HG02623 (cell line): ENCODE results near the gene RALGAPB.

ENCODE experiments used
- ATAC-seq: cut with Tn5 transposase; IDR thresholded peaks from one replicate; pipeline ENCODE4 v1.9.1; 2021; ENCODE audit warnings: moderate library complexity; ENCODE audit not compliant: unreplicated experiment

RALGAPB gene

DNA sequence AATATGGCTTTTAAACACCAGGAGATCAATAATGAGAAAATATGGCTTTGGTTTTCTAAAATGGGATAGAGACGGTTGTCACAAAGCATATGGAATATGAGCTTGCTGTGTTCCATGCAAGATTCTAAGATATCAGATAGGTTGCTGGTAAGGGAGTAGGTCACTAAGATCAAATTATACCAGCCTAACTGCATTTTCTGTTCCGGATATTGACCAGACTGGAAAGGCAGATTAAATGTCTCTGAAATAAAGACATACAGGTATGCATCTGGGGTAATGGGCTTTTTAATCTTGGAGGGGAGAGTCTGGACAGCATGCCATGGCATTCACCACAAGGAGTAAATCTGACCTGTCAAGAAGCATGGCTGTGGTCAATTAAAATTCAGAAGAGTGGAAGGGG, 73.1 kb downstream of the RALGAPB start:
- ATAC-seq = no peak

DNA sequence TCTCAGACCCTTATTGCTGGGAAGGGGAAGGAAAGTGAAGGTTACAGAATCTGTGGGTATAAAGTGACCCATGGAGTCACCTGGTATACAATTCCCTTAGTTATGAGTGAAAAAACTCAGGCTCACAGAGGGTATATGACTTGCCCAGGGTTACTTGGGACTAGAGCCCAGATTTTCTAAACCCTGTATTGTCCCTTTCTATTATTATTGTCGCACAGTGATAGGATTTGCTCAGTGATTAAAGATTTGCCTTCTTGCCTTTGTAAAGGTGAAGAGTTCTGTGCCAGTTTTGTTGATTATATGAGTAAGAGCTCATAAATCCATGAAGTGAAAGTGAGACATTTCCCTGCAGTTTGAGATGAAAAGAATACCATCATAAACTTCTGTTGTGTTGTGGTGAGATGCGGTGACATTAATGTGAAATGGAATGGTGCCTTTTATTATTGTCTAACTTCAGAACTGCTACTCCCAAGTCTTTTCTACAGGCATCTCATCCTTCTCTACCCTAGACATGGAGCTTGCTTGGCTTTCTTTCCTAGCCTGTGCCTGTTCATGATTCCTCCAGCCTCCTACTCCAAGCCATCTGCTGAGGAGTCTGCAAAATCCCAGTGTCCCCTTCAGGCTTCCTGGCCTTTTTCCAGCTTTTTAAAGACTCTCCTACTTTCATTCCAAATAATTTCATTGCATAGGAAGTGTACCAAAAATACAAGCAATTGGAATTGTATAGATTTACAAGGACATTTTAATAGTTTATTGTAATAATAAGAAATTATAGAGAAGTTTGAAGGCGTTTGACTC, 74.8 kb downstream of the RALGAPB start:
- no peak for ATAC-seq

GRCh38 chr20:38548356-38549083, 75.9 kb downstream of the RALGAPB start:
- no peak for ATAC-seq

DNA sequence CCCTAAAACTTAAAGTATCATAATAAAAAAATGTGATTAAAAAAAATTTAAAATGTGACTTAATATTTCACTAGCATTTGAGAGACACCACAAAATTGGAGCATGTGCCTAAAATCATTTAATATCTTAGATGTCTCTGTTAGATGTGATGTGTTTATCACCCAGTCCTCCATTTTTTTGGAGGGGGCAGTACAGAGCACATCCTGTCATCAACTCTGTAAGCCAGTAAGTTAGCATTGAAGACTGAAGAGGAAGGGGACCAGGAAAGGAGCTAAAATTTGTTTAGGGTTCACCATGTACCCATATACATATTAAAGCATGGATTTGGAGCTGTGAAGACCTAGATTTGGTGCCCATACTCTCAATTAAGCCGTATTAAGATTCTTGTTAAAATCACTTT, 77.6 kb downstream of the RALGAPB start:
- no peak for ATAC-seq

DNA sequence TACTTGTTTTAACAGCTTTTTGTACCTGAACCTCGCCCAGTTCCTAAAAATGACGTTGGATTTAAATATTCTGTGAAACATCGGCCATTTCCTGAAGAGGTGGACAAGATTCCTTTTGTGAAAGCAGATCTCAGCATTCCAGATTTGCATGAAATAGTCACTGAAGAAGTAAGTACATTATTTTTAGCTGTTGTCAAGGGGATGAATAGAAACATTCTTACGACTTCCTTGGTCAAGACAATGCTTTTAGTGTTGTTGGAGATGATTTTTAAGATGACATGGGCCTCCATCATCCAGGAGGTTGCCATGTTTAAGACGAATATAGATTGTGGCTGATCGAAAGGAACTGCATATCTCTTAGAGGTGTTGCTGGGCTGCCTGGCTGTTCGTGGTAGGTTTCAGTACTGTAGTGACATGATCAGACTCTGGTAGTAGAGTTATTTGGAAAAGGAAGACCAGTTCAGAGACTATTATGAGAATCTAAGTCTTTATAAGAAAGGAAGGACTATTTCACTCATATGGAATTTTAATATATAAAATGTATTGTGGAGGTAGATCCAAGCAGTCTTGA, 78.5 kb downstream of the RALGAPB start:
- no peak for ATAC-seq

GRCh38 chr20:38554986-38555385, 82.3 kb downstream of the RALGAPB start:
- ATAC-seq = no peak

GRCh38 chr20:38555395-38555794, 82.8 kb downstream of the RALGAPB start:
- no peak for ATAC-seq

GRCh38 chr20:38557174-38557573, 84.5 kb downstream of the RALGAPB start:
- ATAC-seq = no peak

- no peak for ATAC-seq
Observed at GRCh38 chr20:38558596-38559360, 86.1 kb downstream of the RALGAPB start.

- no peak for ATAC-seq
Observed at GRCh38 chr20:38559764-38560163, 87.1 kb downstream of the RALGAPB start.

- no peak for ATAC-seq
Observed at GRCh38 chr20:38563802-38564431, 91.3 kb downstream of the RALGAPB start.

DNA sequence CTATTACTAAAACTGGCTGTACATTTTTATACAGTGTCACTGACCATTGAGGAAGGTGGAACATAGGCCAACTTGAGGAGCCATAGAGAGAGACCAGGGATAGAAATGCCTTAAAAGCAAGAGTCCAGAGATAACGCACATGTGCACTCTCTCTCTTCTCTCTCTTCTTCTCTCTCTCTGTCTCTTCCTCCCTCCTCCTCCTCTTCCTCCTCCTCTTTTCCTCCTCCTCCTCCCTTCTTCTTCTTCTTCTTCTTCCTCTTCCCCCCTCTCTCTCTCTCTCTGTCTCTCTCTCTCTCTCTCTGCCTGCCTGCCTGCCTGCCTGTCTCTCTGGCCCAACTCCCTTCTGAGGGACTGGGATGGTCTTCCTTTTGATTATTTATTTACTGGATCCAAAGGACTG, 92.0 kb downstream of the RALGAPB start:
- ATAC-seq = no peak

DNA sequence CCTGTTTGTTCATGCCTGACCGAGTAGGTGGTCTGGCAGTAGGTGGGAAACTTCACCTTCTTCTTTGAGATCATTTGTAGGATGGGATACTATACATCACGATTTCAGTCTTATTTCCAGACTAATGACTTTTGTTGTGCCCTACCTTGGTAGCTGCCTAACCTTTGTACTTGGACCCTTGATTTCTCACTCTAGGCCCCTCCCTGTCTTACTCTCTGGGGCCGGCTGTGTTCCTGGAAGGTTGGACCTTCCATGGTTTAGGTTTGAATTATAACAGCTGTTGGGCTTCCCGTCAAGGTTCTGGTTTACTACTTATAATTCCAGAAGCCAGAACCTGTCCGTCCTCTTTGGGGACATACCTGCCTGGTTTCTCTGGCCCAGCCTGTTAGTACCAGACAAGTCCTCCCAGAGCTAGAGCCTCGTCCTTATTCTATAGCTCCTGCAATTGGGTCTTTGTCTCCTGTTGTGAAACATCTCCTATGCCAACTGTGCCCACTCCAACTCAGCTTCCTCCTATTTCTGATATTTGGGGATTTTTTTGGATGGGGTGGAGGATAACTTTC, 93.5 kb downstream of the RALGAPB start:
- no peak for ATAC-seq

DNA sequence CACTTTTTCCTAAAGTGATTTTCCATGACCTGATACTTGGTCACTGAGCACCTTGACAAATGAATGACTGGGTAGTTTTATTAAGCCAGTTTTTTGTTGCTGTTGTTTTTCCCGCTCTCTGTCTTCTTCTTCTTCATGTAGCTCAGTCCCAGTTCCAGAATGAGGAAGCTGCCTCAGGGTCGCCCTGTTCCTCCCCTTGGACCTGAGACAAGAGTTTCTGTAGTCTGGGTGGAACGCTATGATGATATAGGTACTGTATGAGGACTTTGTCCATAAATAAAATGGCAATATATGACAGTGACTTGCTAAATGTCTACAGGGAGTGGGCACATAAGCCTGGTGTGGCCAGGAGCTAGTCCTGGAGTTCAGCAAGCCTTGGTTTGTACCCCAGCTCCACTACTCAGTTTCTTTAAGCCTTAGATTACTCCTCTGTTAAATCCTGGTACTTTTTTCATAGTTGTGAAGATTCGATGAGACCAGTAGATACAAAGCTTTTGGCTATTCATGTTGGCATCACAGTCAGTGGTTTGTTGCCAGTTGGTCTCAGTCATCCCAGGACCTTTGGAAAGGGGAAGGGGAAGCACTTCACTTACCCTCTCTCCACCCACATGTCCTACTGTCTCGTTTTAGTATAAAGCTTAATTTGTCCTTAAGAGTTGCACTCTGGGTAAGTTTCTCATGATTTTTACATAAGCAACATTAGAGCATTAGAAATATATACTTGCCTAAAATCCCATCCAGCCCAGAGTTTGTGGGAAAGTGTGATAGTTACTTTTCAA, 97.3 kb downstream of the RALGAPB start:
- no peak for ATAC-seq

DNA sequence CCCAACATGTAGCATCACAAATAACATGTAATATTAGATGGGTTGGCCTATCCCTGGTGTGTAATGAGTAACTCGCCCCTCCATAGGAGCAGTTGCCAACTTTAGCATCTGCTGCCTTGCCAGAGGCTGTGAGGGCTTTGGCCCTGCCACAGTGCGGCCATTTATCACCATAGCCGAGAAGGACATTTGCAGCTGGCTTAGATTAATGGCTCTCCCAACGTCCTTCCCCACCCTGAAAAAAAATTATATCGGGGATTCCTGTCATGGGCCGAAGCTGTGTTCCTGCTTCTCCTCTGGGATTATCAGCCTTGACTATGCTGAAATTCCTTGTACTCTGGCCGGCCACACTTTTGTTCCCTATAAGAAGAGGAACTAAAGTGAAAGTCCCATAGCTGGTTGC, 100.8 kb downstream of the RALGAPB start:
- ATAC-seq = no peak

- ATAC-seq = no peak
Observed at GRCh38 chr20:38579219-38579910, 106.7 kb downstream of the RALGAPB start.

DNA sequence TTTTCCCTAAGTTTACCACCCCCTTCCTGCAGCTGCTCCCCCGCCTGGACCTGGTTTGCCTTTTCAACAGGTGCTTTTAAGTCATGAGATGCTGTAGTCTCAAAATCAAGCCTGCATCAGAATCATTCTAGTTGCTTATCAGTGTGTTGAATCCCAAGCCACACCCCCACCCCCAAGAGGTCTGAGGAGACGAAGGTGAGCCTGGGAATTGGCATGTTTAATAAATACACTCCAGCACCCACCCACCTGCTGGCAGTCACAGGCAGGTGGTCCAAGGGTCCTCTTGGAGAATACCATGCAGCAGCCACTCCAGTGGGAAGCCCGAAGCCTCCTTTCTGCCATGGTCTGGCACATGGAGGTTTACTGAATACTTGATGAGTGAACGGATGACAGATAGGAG, 107.3 kb downstream of the RALGAPB start:
- no peak for ATAC-seq

DNA sequence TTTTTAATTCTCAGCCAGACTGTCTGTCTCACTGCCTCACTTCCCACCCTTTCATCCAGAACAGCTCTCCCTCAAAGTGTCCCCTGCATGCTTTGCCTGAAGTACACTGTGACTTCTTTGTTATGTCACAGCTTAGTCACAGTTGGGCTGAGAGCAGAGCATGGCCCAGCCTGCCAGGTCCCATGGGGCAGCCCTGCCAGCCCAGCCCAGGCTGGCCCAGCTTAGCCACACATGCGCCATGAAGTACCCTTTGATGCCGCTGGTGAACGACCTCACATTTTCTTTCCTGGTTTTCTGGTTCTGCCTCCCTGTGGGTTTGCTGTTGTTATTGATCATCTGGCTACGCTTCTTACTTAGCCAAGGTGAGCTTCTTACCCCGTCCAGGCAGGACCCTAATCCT, 108.4 kb downstream of the RALGAPB start, which contains the start of gene ADIG:
Gene ADIG, plus strand, starts transcription at position 185 of the 400 bp plus-strand sequence. Its CDS starts 54 bp downstream, at position 239.
- ATAC-seq = no peak

DNA sequence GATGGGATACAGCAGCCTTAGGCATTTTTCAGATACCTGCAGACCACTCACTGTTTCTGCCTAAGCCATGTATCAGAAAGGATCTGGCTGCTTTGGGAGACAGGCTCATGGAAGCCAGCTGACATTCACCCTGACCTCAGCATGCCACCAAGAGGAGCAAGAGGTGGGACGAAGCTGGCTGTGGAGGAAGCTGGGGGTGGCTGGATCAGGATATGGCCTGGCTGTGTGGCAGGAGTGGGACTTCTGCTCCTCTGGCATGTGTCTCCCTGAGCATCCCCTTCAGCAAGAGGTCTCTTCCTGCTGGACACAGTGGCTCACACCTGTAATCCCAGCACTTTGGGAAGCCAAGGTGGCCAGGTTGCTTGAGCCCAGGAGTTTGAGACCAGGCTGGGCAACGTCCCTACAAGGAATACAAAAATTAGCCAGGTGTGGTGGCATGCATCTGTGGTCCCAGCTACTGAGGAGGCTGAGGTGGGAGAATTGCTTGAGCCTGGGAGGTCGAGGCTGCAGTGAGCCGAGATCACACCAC, 109.3 kb downstream of the RALGAPB start:
- ATAC-seq = no peak
